Esophagus muscularis mucosa (tissue), 4 donors: ENCODE results near the gene CCDC50. TPM values are rescaled to one million over a fixed set of nuclear protein-coding genes. Genes with fewer than 3 reads are reported as not detected.

Source experiments
- DNase-seq: peaks from one replicate; pipeline ENCODE4 v3.0.0-alpha.2; 2017; ENCODE audit errors: extremely low spot score
- H3K27ac ChIP-seq, 4 donors: fragments of 200-600 bp; sonication (generic); replicated peaks in 1 of 4; 1 replicate in 3 of 4; 2 replicates in 1 of 4; pipeline ENCODE4 v1.5.1; 2016 to 2019; ENCODE audit warnings: mild to moderate bottlenecking in 1 of 4
- H3K27me3 ChIP-seq, 4 donors: fragments of 200-600 bp; sonication (generic); one replicate each; pipeline versions ENCODE4 v1.5.1 to v1.6.0; 2016 to 2019
- H3K36me3 ChIP-seq, 4 donors: fragments of 200-600 bp; sonication (generic); one replicate each; pipeline ENCODE4 v1.5.1; 2016 to 2019
- H3K4me1 ChIP-seq, 4 donors: fragments of 200-600 bp; sonication (generic); one replicate each; pipeline ENCODE4 v1.5.1; 2016 to 2019
- H3K4me3 ChIP-seq, 4 donors: fragments of 200-600 bp; sonication (generic); 1 replicate in 2 of 4; 2 replicates in 2 of 4; pipeline ENCODE4 v1.5.1; 2016 to 2019; ENCODE audit warnings: mild to moderate bottlenecking in 4 of 4, moderate library complexity in 1 of 4
- H3K9me3 ChIP-seq, 4 donors: fragments of 200-600 bp; sonication (generic); 1 replicate in 3 of 4; 2 replicates in 1 of 4; pipeline ENCODE4 v1.5.1; 2016 to 2019
- CTCF ChIP-seq, 3 experiments: fragments of 200-600 bp in 2 of 3; fragments of 450-650 bp in 1 of 3; sonication (generic) in 2 of 3; IDR thresholded peaks; one replicate each; pipeline ENCODE4 v1.5.1; 2017 to 2019; ENCODE audit warnings: antibody characterized with exemption in 3 of 3, mild to moderate bottlenecking in 2 of 3, moderate library complexity in 1 of 3
- EP300 ChIP-seq: sonication (generic); formaldehyde crosslinking; IDR thresholded peaks from one replicate; pipeline ENCODE4 v1.6.1; 2017; ENCODE audit warnings: antibody characterized with exemption
- POLR2A ChIP-seq: fragments of 450-650 bp; IDR thresholded peaks from one replicate; pipeline ENCODE4 v1.6.1; 2017; ENCODE audit warnings: antibody characterized with exemption, moderate library complexity, mild to moderate bottlenecking, low read depth
- POLR2AphosphoS5 ChIP-seq, 2 donors: sonication (generic); formaldehyde crosslinking; IDR thresholded peaks; one replicate each; pipeline ENCODE4 v1.6.1; 2017; ENCODE audit warnings: antibody characterized with exemption in 2 of 2
- WGBS: methylation state at CpG from one replicate; pipeline ENCODE4 v1.1.5; 2018; 5-methylcytosine and 5-hydroxymethylcytosine counted together
- intact Hi-C: fragments of 100-400 bp; cut with DNase I; formaldehyde crosslinking; loops from one replicate; pipeline ENCODE4 v1.15.1; 2023
- total RNA-seq, 4 donors: library from RNA; depleted of rRNA; stranded (reverse); fragments of >200 nt; gene quantifications; one replicate each; pipeline versions ENCODE4 v1.1.0 to v1.2.1, GENCODE V29; 2016

Gene CCDC50
- total RNA-seq, 4 donors from 2014 or later = 141 to 192 (median 165) TPM

GRCh38 chr3:191350396-191351090 is 21.3 kb downstream of the CCDC50 start:
- no peak for DNase-seq
- no peaks in the 10 kb centered on the region for H3K27me3 ChIP-seq
- WGBS = 55% methylated on average over 5 of the region's 5 CpGs
- no peaks in the 10 kb centered on the region for H3K36me3 ChIP-seq
- peaks cover 69 to 95% (median 92%) of the 10 kb centered on the region in 4 donors for H3K4me1 ChIP-seq
- H3K4me3 ChIP-seq = peak overlapping the region in 3 of 4 donors; percentile 20 to 25 (median 22)
- TF ChIP-seq CTCF (IDR thresholded peaks at IDR 0.05) (no peak), POLR2A (no peak), POLR2AphosphoS5 (IDR thresholded peaks at IDR 0.05) (peak in 1 of 2 donors; percentile 13)
- no peaks in the 10 kb centered on the region for H3K9me3 ChIP-seq
- peak overlapping the region; percentile 59 to 66 (median 64) for H3K27ac ChIP-seq
- intact Hi-C loops = no loop called here

- 92% methylated on average over 1 of the region's 1 CpG for whole genome bisulfite sequencing
- peaks cover 80 to 96% (median 95%) of the 10 kb centered on the region in 4 donors for H3K4me1 ChIP-seq
- H3K27me3 ChIP-seq = no peaks in the 10 kb centered on the region
- no peak overlapping the region for H3K4me3 ChIP-seq
- H3K36me3 ChIP-seq = no peaks in the 10 kb centered on the region
- intact Hi-C loops = no loop called here
- peak overlapping the region in 3 of 4 donors; percentile 62 to 66 (median 66) for H3K27ac ChIP-seq
- no peaks in the 10 kb centered on the region for H3K9me3 ChIP-seq
- TF ChIP-seq CTCF (IDR thresholded peaks at IDR 0.05) (no peak), EP300 (no peak), POLR2AphosphoS5 (IDR thresholded peaks at IDR 0.05) (no peak), POLR2A (no peak)
- no peak for DNase-seq
Measured at GRCh38 chr3:191352014-191352413, 22.8 kb downstream of the CCDC50 start.

GRCh38 chr3:191353022-191353777 is 24.0 kb downstream of the CCDC50 start:
- 71% methylated on average over 7 of the region's 7 CpGs for WGBS
- intact Hi-C loops = no loop called here
- Histone ChIP-seq H3K4me3 (no peak overlapping the region), H3K4me1 (peaks cover 78 to 95% (median 95%) of the 10 kb centered on the region in 4 donors), H3K27me3 (no peaks in the 10 kb centered on the region), H3K27ac (peak overlapping the region; percentile 3 to 56 (median 26)), H3K36me3 (peaks cover 0 to 7% (median 2%) of the 10 kb centered on the region in 4 donors), H3K9me3 (no peaks in the 10 kb centered on the region)
- no peak for TF ChIP-seq EP300
- TF ChIP-seq POLR2AphosphoS5 (IDR thresholded peaks at IDR 0.05) = no peak
- no peak for TF ChIP-seq CTCF (IDR thresholded peaks at IDR 0.05)
- TF ChIP-seq POLR2A = no peak
- no peak for DNase-seq

- intact Hi-C loops = no loop called here
- 88% methylated on average over 4 of the region's 4 CpGs for WGBS
- TF ChIP-seq EP300 (no peak), CTCF (IDR thresholded peaks at IDR 0.05) (no peak), POLR2A (no peak), POLR2AphosphoS5 (IDR thresholded peaks at IDR 0.05) (no peak)
- H3K4me1 ChIP-seq = peaks cover 61 to 95% (median 95%) of the 10 kb centered on the region in 4 donors
- no peak for DNase-seq
- no peaks in the 10 kb centered on the region for H3K9me3 ChIP-seq
- H3K27ac ChIP-seq = peak overlapping the region; percentile 69 to 77 (median 72)
- H3K36me3 ChIP-seq = peaks cover 0 to 28% (median 12%) of the 10 kb centered on the region in 4 donors
- H3K27me3 ChIP-seq = no peaks in the 10 kb centered on the region
- no peak overlapping the region for H3K4me3 ChIP-seq
Measured at GRCh38 chr3:191355406-191355805, 26.2 kb downstream of the CCDC50 start.
